Natural killer cell (primary cell): Measurements from ENCODE around the gene DNAH10. TPM values are rescaled to one million over a fixed set of nuclear protein-coding genes. Genes with fewer than 3 reads are reported as not detected.

Source experiments
- ATAC-seq, 3 donors: fragments of 150-1000 bp in 2 of 3; fragments of 200-7000 bp in 1 of 3; cut with Tn5 transposase; 1 replicate in 1 of 3; 2 replicates in 2 of 3; pipeline ENCODE4 v1.10.0; 2021; ENCODE audit warnings: mild to moderate bottlenecking in 2 of 3, moderate library complexity in 2 of 3
- DNase-seq, 2 donors: peaks; one replicate each; pipeline versions ENCODE4 v3.0.0 to v3.0.0-alpha.2; 2013 to 2021; ENCODE audit warnings: mixed read lengths in 1 of 2
- H3K27ac ChIP-seq: one replicate; pipeline ENCODE4 v1.5.1; 2013; ENCODE audit warnings: mild to moderate bottlenecking, low read length
- H3K27me3 ChIP-seq: one replicate; pipeline ENCODE4 v1.6.1; 2013; ENCODE audit warnings: low read length; ENCODE audit not compliant: control insufficient read depth, insufficient read depth
- H3K36me3 ChIP-seq: one replicate; pipeline ENCODE4 v1.6.1; 2013; ENCODE audit warnings: low read length; ENCODE audit not compliant: control insufficient read depth, insufficient read depth
- H3K4me1 ChIP-seq: one replicate; pipeline ENCODE4 v1.6.1; 2013; ENCODE audit warnings: low read length; ENCODE audit not compliant: control insufficient read depth, insufficient read depth
- H3K4me3 ChIP-seq: one replicate; pipeline ENCODE4 v1.5.1; 2013; ENCODE audit warnings: low read length
- H3K9me3 ChIP-seq: one replicate; pipeline ENCODE4 v1.6.1; 2013; ENCODE audit warnings: low read length; ENCODE audit not compliant: control insufficient read depth, insufficient read depth
- H3K27ac Mint-ChIP-seq, 2 donors: one replicate each; pipeline ENCODE4 v1.8.0; 2022; ENCODE audit warnings: mild to moderate bottlenecking in 2 of 2, mixed read lengths in 2 of 2, moderate library complexity in 1 of 2
- H3K27me3 Mint-ChIP-seq, 2 donors: one replicate each; pipeline ENCODE4 v1.8.0; 2022; ENCODE audit warnings: low read depth in 2 of 2, mixed read lengths in 2 of 2
- H3K36me3 Mint-ChIP-seq: one replicate; pipeline ENCODE4 v1.8.0; 2022; ENCODE audit warnings: mixed read lengths
- H3K4me1 Mint-ChIP-seq, 2 donors: one replicate each; pipeline ENCODE4 v1.8.0; 2022; ENCODE audit warnings: mixed read lengths in 2 of 2
- H3K4me3 Mint-ChIP-seq: one replicate; pipeline ENCODE4 v1.8.0; 2022; ENCODE audit warnings: mild to moderate bottlenecking, moderate library complexity, mixed read lengths
- H3K9me3 Mint-ChIP-seq, 2 donors: one replicate each; pipeline ENCODE4 v1.8.0; 2022; ENCODE audit warnings: mixed read lengths in 2 of 2
- CTCF ChIP-seq: fragments of 200-600 bp; IDR thresholded peaks from one replicate; pipeline ENCODE4 v1.8.0; 2022; ENCODE audit warnings: antibody characterized with exemption
- WGBS: methylation state at CpG from one replicate; pipeline ENCODE4 v1.1.7; 2013; ENCODE audit warnings: missing lambda C conversion rate; ENCODE audit not compliant: insufficient coverage; 5-methylcytosine and 5-hydroxymethylcytosine counted together
- intact Hi-C: fragments of 100-400 bp; cut with micrococcal nuclease; formaldehyde crosslinking; loops from one replicate; pipeline ENCODE4 v1.14.2; 2022
- total RNA-seq, 4 donors: library from RNA; stranded (reverse); fragments of 120-200 nt in 1 of 4; gene quantifications; one replicate each; pipeline versions ENCODE4 v1.2.3 to v1.2.4, GENCODE V29; 2013 to 2022

DNAH10 gene
- total RNA-seq, 3 donors from 2014 or later (not counting 1 experiment from before 2014, with no cell fraction given), result 0.43 to 1.7 (median 0.94) TPM

- intact Hi-C loops, result no loop called here
- Histone ChIP-seq H3K4me3 (no peak overlapping the region), H3K36me3 (no peaks in the 10 kb centered on the region), H3K27me3 (no peaks in the 10 kb centered on the region), H3K4me1 (no peaks in the 10 kb centered on the region), H3K9me3 (no peaks in the 10 kb centered on the region), H3K27ac (no peak overlapping the region)
- no peak for TF ChIP-seq CTCF
- Mint-ChIP-seq H3K27ac (no peak overlapping the region), H3K4me1 (no peaks in the 10 kb centered on the region), H3K9me3 (no peaks in the 10 kb centered on the region), H3K27me3 (peaks cover 4 to 6% of the 10 kb centered on the region in 2 donors), H3K36me3 (no peaks in the 10 kb centered on the region), H3K4me3 (no peak overlapping the region)
- WGBS, result 94% methylated on average over 13 of the region's 13 CpGs
- DNase-seq (no peak), ATAC-seq (no peak)
These were observed 96.9 kb downstream of the DNAH10 start for GRCh38 chr12:123859035-123859434.

GRCh38 chr12:123860377-123860776 lies 98.3 kb downstream of the DNAH10 start:
- 46% methylated on average over 2 of the region's 3 CpGs for whole genome bisulfite sequencing
- Histone ChIP-seq H3K27ac (no peak overlapping the region), H3K27me3 (no peaks in the 10 kb centered on the region), H3K36me3 (no peaks in the 10 kb centered on the region), H3K4me1 (no peaks in the 10 kb centered on the region), H3K4me3 (no peak overlapping the region), H3K9me3 (no peaks in the 10 kb centered on the region)
- Mint-ChIP-seq H3K36me3 (no peaks in the 10 kb centered on the region), H3K27me3 (peaks cover 6% of the 10 kb centered on the region in 2 donors), H3K9me3 (no peaks in the 10 kb centered on the region), H3K4me1 (no peaks in the 10 kb centered on the region), H3K27ac (no peak overlapping the region), H3K4me3 (no peak overlapping the region)
- intact Hi-C loops, result no loop called here
- ATAC-seq (no peak), DNase-seq (no peak)
- no peak for TF ChIP-seq CTCF

GRCh38 chr12:123861392-123861791 lies 99.3 kb downstream of the DNAH10 start:
- Mint-ChIP-seq H3K4me3 (no peak overlapping the region), H3K4me1 (no peaks in the 10 kb centered on the region), H3K27ac (no peak overlapping the region), H3K27me3 (peaks cover 6% of the 10 kb centered on the region in 2 donors), H3K36me3 (no peaks in the 10 kb centered on the region), H3K9me3 (no peaks in the 10 kb centered on the region)
- no peak overlapping the region for H3K27ac ChIP-seq
- ATAC-seq (no peak), DNase-seq (no peak)
- H3K27me3 ChIP-seq, result no peaks in the 10 kb centered on the region
- no peaks in the 10 kb centered on the region for H3K4me1 ChIP-seq
- 83% methylated on average over 4 of the region's 4 CpGs for WGBS
- no peak overlapping the region for H3K4me3 ChIP-seq
- intact Hi-C loops, result no loop called here
- H3K9me3 ChIP-seq, result no peaks in the 10 kb centered on the region
- TF ChIP-seq CTCF, result no peak
- no peaks in the 10 kb centered on the region for H3K36me3 ChIP-seq

GRCh38 chr12:123867141-123867540 lies 105.0 kb downstream of the DNAH10 start:
- Mint-ChIP-seq H3K27ac (no peak overlapping the region), H3K9me3 (no peaks in the 10 kb centered on the region), H3K27me3 (peaks cover 17 to 34% of the 10 kb centered on the region in 2 donors), H3K4me1 (no peaks in the 10 kb centered on the region), H3K4me3 (no peak overlapping the region), H3K36me3 (no peaks in the 10 kb centered on the region)
- no peak overlapping the region for H3K4me3 ChIP-seq
- H3K4me1 ChIP-seq, result no peaks in the 10 kb centered on the region
- no peak overlapping the region for H3K27ac ChIP-seq
- no peak for DNase-seq
- no peaks in the 10 kb centered on the region for H3K9me3 ChIP-seq
- intact Hi-C loops, result no loop called here
- no peak for ATAC-seq
- no peak for TF ChIP-seq CTCF
- 93% methylated on average over 1 of the region's 1 CpG for WGBS
- no peaks in the 10 kb centered on the region for H3K27me3 ChIP-seq
- H3K36me3 ChIP-seq, result no peaks in the 10 kb centered on the region
